ENCODE data around the gene MCM3AP. TPM values are rescaled to one million over a fixed set of nuclear protein-coding genes. Genes with fewer than 3 reads are reported as not detected.

Gene MCM3AP
- total RNA-seq, 1 experiment from 2014 or later: 27.5 TPM

GRCh38 chr21:46218906-46219590 is 66.4 kb downstream of the MCM3AP start:
- DNase-seq (ENCODE audit: low read depth): no peak

GRCh38 chr21:46217511-46218196 is 67.8 kb downstream of the MCM3AP start:
- DNase-seq (ENCODE audit: low read depth): no peak

DNA sequence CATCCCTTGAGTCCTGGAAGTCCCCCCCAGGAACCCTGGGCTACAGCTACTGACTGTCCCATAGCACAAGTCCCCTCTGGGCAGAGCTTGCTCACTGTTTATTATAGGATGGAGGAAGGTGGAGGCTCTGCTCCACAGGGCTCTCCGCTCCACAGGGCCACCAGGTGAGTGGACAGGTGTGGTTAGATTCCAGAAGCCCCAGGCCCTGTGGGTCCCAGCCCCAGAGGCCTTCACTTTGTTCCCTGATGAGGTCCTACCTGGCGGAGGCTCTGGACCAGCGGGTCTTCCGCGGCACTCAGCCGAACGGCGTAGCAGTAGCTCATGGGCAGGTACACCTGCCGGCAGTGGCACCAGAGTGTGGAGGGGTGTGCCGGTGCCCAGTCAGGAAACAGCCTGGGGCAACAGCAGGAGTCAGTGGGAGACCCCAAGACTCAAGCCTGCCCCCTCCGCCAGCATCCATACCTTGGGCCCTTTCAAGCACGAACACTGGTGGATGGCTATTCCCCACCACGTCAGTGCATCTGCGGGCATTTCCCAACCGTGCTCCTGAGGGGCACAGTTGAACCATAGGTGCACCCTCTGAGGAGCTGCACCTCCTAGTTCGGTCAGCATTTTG is 69.2 kb downstream of the MCM3AP start:
- DNase-seq (ENCODE audit: low read depth): no peak

- no peak for DNase-seq (ENCODE audit: low read depth)
Measured at GRCh38 chr21:46215436-46216131, 69.8 kb downstream of the MCM3AP start.

- DNase-seq (ENCODE audit: low read depth): no peak
Measured at GRCh38 chr21:46214478-46215340, 70.7 kb downstream of the MCM3AP start.

- no peak for DNase-seq (ENCODE audit: low read depth)
Measured at GRCh38 chr21:46213620-46214286, 71.7 kb downstream of the MCM3AP start.

GRCh38 chr21:46212721-46213484 is 72.5 kb downstream of the MCM3AP start:
- no peak for DNase-seq (ENCODE audit: low read depth)

DNA sequence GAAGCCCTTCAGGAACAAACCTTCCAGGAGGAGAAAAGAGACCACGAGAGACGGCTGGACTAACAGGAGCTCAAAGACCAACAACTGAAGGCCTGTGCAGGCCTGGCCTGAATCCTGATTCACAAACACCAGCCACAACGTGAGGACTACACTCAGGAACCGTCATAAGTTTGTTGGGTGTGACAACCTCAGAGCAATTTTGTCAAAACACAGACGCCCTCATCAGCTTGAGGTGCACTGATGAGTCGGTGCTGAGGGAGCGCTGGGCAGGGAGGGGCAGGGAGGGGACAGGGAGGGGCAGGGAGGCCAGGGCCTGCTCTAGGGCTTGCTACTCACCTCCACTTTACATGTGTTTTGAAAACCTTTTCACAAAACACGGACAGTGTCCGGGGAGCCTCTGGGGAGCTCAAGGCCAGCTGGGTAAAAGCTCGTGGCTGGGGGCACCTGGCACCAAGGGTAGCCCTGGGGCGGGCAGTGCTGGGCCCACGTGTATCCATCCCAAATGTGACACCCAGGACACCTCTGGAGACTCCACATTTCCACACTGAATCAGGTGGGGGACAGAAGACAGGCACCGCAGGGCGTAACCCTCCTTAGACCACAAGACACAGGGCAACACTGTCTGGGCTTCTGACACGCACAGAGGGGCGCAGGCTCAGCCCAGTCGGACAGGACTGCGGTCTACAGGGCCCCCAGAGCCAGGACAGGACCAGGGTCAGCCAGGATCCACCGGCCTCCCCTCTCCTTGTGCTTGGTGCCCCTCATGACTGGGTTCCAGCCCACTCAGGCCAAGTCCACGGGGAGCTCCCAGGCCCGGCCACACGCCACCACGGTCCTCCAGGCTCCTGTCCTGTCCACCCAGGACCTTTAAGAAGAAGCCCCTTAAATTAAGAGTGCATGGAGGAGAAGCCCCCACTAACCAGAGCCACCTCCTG is 73.4 kb downstream of the MCM3AP start:
- DNase-seq (ENCODE audit: low read depth): no peak

- no peak for DNase-seq (ENCODE audit: low read depth)
Measured at GRCh38 chr21:46211376-46211775, 74.0 kb downstream of the MCM3AP start.

DNA sequence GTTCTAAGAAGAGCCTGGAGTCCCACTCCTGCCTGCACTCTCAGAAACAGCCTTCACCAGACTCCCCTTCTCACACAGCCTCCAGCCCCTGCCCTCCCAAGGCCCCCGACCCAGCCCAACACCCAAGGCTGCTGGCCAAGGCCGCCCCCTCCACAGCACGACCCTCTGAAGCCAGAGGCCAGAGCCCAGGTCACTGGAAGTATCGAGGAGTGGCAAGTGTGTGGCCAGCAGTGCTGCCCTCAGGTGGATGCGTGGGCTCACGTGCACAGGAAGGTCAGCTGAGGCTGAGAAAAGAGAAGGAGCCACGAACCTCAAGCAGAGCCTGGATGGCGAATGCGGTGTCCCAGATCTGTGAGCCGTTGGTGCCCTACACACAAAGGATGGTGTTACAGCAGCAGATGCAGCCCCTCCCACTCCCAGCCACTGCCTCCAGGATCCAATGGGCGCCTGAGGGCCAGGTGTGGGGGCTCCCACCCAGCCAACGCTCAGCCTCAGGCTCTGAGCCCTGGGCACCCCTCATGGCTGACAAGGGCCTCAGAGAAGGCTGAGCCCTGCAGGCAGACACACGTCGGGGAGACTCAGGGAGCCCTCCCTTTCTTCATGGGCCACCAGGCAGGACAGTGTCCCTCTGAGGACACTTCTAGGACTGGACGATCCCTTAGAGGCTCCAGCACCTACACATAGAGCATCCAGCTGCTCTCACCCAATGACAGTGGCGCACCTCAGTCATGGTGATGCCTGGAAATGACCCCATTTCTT is 74.9 kb downstream of the MCM3AP start:
- DNase-seq (ENCODE audit: low read depth): no peak

- no peak for DNase-seq (ENCODE audit: low read depth)
Measured at GRCh38 chr21:46208761-46209721, 76.4 kb downstream of the MCM3AP start.

DNA sequence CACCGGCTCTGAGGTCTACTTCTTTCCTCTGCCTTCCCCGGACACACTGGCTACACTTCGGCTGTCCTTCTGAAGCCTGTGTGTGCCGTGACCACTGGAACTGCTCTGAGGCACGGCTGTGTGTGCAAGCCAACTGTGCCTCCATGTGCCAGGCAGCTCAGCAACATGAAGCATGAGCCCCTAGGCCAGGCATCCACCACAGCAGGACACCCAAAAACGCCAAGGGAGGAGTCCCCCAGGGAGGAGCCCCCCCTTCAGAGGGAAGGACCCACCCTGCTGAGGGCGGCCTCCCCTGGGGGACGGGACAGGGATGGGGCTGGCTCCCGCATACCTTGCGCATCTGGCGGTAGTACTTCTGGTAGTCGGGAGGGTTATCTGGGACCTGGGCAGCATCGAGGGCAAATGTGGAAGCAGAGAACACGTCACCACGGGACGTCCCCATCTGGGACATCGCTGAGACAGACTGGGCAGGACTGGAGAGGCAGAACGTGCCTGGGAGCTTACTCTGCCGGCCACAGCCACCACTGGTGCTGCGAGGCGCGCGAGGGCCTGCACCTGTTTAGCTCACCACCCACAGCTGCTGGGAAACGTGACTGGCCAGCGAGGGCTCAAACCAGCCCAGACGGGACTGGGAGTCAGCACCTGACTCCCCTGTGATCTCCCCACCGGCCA is 77.4 kb downstream of the MCM3AP start:
- no peak for DNase-seq (ENCODE audit: low read depth)

GRCh38 chr21:46207006-46207919 is 78.1 kb downstream of the MCM3AP start:
- DNase-seq (ENCODE audit: low read depth): no peak

DNA sequence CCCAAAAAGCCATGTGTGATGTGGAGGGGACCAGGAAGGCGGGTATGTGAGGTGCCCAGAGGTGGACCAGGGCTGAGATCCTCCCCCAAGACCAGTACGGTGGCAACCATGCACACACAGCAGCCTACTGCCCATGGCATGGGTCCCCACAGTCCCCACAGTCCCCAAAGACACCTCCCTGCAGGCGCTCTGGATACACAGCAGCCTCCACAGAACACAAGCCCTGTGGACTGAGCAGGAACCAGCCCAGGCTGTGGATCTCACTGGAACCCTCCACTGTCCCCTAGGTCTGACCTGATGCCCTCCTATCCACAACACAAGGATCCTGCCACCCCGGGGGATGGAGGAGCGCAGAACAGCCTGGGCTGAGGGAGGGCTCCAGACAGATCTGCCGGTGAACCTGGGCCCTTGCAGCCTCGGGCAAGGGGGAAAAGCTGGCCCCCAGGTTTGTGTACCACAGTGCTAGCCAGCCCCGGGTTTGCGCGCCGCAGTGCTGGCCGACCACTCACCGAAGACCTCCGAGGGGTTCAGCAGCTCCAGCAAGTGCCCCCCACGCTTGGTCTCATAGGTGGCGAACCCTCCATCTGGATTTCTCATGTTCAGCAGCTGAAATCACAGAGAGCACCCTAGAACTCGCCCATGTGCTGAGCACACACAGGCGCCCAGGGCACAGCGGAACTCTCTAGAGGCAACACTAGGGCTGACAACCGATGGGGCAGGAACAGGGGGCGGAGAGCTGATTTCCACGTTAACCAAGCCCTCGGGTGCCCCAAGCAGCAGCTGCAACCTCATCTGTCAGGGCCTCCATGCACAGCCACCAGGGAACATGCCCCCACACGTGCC is 79.0 kb downstream of the MCM3AP start:
- no peak for DNase-seq (ENCODE audit: low read depth)

All from RPMI7951 (cell line).